Myocyte (in vitro differentiated cells): ENCODE measurements around the gene ZDHHC21. TPM values are rescaled to one million over a fixed set of nuclear protein-coding genes. Genes with fewer than 3 reads are reported as not detected.
"Not testable (repeated sequence)": the region's sequence is repeated elsewhere in the genome, so short reads cannot be mapped to it uniquely, and the experiment has no call there.

Experiments used
- DNase-seq: peaks from one replicate; pipeline ENCODE4 v3.0.0-alpha.2; 2012; ENCODE audit warnings: low read depth
- total RNA-seq: library from RNA; depleted of rRNA; stranded (reverse); fragments of >200 nt; gene quantifications from 2 replicates; pipeline ENCODE4 v1.2.3, GENCODE V29; 2014

Gene ZDHHC21
- total RNA-seq, 1 donor from 2014 or later: 13.8 TPM

- no peak for DNase-seq
Measured at GRCh38 chr9:14686168-14686567, 7.1 kb downstream of the ZDHHC21 start.

GRCh38 chr9:14682616-14683015, 10.6 kb downstream of the ZDHHC21 start:
- DNase-seq: not testable (repeated sequence)

GRCh38 chr9:14678776-14679175, 14.5 kb downstream of the ZDHHC21 start:
- no peak for DNase-seq

GRCh38 chr9:14677872-14678271, 15.4 kb downstream of the ZDHHC21 start:
- DNase-seq: no peak

GRCh38 chr9:14677396-14677795, 15.8 kb downstream of the ZDHHC21 start:
- DNase-seq: no peak

GRCh38 chr9:14674630-14675029, 18.6 kb downstream of the ZDHHC21 start:
- DNase-seq: no peak

- no peak for DNase-seq
Measured at GRCh38 chr9:14671377-14671776, 21.9 kb downstream of the ZDHHC21 start.

GRCh38 chr9:14670718-14671117, 22.5 kb downstream of the ZDHHC21 start:
- DNase-seq: no peak

- not testable (repeated sequence) for DNase-seq
Measured at GRCh38 chr9:14664022-14664421, 29.2 kb downstream of the ZDHHC21 start.

- no peak for DNase-seq
Measured at GRCh38 chr9:14662060-14662453, 31.2 kb downstream of the ZDHHC21 start.

GRCh38 chr9:14661421-14662059, 31.7 kb downstream of the ZDHHC21 start:
- DNase-seq: peak; percentile 32

GRCh38 chr9:14660721-14661120, 32.5 kb downstream of the ZDHHC21 start:
- no peak for DNase-seq

- DNase-seq: peak; percentile 5
Measured at GRCh38 chr9:14654932-14655331, 38.3 kb downstream of the ZDHHC21 start.

GRCh38 chr9:14653511-14653910, 39.7 kb downstream of the ZDHHC21 start:
- DNase-seq: no peak

- peak; percentile 22 for DNase-seq
Measured at GRCh38 chr9:14652729-14653377, 40.4 kb downstream of the ZDHHC21 start.

GRCh38 chr9:14650596-14650995, 42.6 kb downstream of the ZDHHC21 start:
- no peak for DNase-seq

- no peak for DNase-seq
Measured at GRCh38 chr9:14645648-14646047, 47.6 kb downstream of the ZDHHC21 start.

GRCh38 chr9:14640967-14641366, 52.3 kb downstream of the ZDHHC21 start:
- DNase-seq: no peak

GRCh38 chr9:14640294-14640693, 52.9 kb downstream of the ZDHHC21 start:
- no peak for DNase-seq

GRCh38 chr9:14633906-14634565, 59.2 kb downstream of the ZDHHC21 start:
- no peak for DNase-seq

- no peak for DNase-seq
Measured at GRCh38 chr9:14633148-14633547, 60.1 kb downstream of the ZDHHC21 start.

- peak; percentile 19 for DNase-seq
Measured at GRCh38 chr9:14627513-14627912, 65.7 kb downstream of the ZDHHC21 start.
